Measurements from ENCODE around the gene BRD1.
"Not testable (repeated sequence)": the region's sequence is repeated elsewhere in the genome, so short reads cannot be mapped to it uniquely, and the experiment has no call there.

The BRD1 gene

DNA sequence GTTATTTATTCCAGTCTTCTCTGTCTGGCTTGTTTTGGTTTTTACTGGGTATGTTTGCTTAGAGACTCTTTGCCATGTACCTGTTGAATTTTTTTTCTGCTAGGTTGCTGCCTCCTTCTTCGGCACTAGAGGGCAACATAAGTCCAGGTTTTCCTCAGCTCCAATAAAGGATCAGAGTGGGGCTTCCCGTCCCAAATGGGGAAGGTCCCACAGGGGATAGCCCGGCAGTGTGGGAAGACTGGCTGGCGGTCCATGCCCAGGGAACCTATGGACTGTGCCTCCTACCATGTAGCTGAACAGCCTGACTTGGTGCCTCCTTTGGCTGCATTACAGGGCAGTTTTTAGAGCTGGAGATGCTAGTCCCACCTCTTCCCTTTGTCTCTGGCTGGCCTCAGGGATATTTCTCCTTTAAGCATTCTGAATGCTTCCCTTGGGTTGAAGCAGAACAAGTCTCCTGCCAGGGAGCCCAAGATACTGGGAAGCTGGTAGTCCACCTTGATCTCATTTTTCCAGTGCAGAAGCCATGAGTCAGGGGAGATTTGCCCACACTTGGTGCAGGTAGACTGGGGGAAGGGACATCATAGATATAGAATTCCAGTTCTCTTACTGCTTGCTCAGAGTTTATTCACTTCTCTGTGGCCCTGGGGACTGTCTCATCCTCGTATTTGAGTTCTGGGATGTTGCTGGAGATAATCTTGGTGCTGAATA, 60.2 kb downstream of the BRD1 start:
- no peak for DNase-seq

DNA sequence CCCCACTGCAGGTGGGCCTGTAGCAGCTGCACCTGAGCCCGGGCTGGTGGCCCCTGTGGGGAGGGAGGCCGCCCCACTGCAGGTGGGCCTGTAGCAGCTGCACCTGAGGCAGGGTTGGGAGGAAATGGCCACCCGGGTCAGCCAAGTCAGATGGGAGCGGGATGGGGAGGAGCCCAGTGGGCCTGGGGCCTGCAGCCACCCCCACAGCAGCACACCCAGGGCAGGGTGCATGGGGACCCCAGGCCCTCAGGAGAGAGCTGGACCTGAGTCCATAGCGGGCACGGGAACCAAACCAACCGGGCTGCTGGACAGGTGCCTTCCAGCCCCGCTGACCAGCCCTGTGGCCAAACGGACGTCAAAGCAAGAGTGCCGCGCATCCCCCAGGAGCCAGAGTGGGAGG, 61.7 kb downstream of the BRD1 start:
- no peak for DNase-seq

DNA sequence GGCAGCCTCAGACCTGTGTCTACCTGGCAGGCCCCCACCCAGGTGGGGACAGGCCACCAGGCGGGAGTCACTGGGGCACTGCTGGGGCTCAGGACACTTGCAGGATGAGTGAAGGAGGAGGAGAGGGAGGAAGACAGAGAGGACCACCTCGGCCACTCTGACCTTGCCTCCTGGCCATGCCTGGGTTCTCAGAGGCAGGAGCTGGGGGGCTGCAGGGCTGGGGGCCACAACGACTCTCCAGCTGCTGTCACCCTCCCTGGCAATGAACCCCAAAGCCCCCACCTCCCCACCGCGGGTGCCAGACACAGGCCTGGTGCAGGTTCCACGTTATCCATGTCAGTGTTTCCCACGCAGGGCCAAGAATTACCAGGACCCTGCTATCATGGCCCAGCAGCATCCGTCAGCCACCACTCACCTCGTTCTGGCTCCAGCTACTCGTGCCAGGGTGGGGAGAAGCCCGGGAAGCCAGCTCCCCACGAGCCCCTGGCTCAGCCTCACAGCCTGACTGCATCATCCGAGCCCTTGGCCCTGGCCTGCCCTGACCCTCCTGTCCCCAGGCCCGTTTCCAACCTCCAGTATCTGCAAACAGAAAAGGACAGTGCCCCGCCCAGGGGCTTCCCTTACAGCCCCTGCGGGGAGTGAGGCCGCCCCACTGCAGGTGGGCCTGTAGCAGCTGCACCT, 62.4 kb downstream of the BRD1 start:
- no peak for DNase-seq

DNA sequence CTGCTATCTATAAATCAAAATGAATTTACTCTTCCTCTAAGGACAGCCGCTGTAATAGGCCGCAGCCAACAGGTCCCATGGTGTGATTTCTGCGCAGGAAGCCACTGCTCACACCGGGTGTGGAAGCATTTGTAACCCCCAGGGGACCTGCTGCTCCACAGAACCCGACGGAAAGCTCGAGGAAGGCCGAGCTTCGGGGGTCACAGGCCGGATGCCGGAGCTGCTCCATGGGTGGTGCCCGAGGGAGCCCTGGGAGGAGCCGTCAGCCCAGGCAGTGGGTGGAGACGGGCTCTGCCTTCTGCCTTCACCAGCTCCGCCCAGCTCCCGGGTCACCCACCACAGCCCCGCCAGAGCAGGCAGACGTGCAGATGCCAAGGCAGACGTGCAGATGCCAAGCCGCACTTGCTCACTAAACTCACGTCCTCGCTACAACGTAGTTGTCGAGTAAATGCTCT, 63.5 kb downstream of the BRD1 start:
- DNase-seq = no peak

DNA sequence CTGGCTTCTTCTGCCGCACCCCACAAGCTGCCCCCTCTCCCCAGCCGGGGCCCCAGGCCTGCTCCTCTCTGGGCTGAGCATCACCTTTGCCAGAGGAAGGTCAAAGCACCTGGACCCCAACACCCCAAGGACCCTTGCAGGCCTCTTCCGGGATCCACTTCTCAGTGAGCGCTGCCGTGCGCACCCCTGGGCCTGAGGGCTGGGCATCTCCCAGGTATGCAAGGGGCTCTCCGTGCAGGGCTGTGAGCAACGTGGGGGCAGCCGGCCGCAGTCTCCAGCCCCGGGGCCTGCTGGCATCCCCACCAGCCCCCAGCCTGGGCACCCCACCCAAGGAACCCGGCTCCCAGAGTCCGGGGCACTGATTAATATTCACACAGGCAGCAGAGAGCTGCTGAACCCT, 64.0 kb downstream of the BRD1 start:
- no peak for DNase-seq

DNA sequence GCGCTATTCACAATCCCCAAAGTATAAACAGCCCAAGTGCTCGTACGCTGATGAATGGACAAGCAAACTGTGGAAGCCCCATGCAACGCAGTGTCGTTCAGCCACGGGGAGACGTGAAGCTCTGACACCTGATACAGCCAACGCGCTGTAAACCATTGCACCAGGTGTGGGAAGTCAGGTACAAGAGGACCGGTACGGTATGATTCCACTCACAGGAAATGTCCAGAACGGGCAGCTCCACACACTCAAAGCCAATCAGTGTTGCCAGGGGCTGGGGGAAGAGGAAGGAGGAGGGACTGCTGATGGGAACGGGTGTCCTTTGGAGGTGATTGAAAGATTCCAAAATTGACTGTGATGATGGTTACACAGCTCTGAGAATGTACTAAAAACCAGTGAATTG, 64.5 kb downstream of the BRD1 start:
- no peak for DNase-seq

DNA sequence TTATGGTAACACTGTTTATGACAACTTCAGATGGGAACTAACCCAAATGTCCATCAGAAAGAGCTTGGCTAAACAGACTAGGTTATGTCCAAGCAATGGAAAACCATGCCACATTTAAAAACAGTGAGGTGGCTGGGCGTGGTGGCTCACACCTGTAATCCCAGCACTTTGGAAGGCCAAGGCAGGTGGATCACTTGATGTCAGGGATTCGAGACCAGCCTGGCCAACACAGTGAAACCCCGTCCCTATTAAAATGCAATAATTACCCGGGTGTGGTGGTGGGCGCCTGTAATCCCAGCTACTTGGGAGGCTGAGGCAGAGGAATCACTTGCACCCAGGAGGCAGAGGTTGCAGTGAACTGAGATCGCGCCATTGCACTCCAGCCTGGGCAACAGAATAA, 65.1 kb downstream of the BRD1 start:
- not testable (repeated sequence) for DNase-seq

DNA sequence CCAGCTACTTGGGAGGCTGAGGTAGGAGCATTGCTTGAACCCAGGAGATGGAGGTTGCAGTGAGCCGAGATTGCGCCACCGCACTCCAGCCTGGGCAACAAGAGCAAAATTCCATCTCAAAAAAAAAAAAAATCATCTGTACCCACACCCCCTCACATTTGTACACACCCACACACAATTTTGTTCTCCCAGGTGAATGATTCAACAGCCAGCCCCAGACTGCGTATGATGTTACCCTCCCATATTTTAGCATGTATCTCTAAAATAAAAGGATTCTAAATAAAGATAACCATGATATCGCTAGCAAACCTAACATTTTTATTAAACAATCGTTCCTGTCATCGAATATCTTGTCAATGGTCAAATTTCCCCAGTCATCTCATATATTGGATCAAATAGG, 65.8 kb downstream of the BRD1 start:
- no peak for DNase-seq

DNA sequence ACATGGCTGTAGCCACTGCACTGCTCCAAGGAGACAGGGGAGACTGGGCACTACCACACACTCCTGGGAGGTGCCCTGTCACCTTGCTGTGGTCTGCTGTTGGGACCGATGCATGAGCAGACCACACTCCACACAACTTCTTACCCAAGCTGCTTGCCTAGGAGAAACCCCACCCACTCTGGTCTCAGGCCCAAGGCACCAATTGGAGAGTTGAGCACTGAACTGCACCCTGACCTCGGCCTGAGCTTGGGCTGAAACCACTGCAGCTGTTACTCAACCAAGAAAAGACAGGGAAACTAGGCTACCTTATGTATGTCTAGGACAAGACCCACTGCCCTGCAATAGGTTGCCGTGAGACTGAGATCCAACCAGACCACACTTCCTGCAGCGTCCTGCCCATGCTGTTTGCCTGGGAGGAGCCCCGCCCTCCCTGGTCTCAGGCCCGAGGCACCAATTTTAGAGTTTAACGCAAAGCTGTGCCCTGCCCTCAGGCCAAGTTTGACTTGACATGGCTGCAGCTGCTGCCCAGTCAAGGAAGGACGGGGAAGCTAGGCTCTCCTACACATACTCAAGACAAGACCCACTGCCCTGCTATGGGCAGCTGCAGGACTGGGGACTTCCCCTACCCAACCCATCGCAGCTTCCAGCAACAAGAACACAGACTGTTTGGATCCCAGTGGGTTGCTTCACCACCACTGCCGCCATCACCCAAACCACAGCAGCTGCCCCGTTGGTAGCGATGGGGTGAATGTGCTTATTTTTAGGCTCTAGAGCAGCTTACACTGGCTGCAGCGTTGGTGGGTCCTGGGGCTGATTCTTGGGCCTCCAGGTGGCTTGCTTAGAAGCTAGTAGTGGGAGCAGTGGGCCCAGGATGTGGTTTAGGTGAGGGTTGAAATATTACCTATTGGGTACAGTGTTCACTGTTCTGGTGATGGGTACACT, 66.8 kb downstream of the BRD1 start:
- DNase-seq = no peak

DNA sequence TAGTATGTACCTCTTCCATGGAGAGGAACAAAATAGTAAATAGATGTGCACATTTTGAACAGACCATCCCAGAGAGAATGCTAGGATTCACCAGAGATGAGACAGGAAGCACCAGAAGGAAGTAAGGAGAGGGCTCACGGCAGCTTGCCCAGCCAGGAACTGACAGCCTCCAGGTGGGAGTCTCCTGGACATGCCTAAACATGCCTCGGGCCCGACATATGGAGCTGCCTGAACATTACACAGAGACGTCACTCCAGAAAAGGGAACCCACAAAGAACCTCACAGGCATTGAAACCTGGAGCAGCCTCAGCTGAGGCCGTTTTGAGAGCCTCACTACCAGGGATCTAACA, 67.4 kb downstream of the BRD1 start:
- DNase-seq = peak; percentile 26

DNA sequence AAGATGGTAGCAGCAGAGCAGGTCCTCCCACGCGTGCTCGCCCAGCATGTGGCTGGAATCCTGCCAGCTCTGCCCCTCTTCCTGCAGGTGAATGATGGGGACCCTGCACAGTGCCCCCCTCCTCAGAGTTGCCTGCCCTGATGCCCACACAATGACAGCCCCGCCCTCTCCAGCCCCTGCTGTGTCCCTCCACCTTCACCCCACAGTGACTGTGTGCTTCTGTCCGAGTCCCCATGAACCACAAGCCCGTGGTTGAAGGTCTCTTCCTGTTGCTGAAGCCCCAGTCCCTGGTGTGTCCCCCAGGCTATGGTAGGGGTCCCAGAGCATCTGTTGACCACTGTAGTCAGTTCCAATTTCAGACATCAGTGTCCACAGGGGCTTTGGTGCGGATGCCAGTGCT, 71.0 kb downstream of the BRD1 start:
- DNase-seq = no peak

DNA sequence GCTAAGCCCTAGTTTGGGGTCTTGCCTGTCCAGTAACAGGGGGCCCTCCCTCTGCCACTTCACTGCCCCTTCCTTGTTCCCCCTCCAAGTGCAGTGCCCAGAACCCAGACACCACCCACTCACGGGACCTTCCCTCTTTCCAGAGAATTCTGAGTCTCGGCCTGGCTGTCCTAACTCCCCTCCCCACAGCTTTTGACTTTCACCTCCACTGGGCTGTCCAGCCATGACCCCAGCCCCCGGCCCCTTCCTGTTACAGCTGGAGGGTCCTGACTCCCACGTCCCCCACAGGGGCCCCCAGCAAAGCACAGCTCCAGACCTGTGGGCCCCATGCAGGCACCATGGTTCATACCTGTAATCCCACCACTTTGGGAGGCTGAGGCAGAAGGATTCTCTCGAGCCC, 71.5 kb downstream of the BRD1 start:
- no peak for DNase-seq

DNA sequence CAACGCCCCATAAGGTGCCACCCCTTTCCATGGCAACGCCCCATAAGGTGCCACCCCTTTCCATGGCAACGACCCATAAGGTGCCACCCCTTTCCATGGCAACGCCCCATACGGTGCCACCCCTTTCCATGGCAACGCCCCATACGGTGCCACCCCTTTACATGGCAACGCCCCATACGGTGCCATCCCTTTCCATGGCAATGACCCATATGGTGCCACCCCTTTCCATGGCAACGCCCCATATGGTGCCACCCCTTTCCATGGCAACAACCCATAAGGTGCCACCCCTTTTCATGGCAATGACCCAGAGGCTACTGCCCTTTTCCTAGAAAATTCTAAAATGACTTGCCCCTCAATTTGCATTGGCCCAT, 72.1 kb downstream of the BRD1 start:
- DNase-seq = no peak

DNA sequence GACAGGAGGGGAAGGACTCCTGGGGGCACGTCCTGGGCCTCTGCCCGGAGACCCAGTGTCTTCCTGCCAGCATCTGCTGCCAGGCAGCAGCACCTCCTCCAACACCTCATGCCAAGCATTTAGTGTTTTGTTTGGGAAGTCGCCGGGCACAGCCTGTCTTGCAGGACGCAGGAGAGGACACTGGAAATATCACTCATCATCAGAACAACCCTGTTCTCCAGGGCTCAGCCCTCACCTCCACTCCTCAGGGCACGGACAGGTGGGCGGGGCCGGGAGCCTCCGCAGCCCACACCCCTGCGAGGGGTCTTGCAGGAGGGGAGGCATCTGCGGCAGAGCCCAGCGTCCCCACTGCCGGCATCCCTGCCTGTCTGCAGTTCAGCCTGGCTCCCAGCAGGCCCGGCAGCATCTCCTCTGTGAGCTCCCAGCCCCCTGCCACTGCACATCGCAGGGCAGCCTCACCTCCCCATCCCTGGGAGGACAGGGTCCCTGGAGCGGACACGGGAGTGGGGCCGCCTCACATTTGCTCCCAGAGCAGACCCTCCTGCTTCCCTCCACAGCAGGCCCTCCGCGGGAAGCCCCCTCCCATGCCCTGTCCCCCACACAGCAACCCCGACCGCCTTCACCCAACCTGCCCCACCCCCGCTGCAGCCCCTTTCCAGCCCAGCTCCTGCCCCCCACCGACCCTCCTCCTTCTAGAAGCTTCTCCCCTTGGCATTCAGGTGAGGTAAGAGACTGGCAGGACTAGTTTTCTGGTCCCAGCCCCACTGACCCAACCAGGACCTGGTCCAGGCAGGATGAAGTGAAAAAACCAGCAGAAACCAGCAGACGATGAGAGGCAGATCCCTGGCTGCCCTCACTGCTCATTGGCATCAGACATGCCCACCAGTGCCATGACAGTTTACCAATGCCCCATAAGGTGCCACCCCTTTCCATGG, 72.7 kb downstream of the BRD1 start:
- DNase-seq = no peak

DNA sequence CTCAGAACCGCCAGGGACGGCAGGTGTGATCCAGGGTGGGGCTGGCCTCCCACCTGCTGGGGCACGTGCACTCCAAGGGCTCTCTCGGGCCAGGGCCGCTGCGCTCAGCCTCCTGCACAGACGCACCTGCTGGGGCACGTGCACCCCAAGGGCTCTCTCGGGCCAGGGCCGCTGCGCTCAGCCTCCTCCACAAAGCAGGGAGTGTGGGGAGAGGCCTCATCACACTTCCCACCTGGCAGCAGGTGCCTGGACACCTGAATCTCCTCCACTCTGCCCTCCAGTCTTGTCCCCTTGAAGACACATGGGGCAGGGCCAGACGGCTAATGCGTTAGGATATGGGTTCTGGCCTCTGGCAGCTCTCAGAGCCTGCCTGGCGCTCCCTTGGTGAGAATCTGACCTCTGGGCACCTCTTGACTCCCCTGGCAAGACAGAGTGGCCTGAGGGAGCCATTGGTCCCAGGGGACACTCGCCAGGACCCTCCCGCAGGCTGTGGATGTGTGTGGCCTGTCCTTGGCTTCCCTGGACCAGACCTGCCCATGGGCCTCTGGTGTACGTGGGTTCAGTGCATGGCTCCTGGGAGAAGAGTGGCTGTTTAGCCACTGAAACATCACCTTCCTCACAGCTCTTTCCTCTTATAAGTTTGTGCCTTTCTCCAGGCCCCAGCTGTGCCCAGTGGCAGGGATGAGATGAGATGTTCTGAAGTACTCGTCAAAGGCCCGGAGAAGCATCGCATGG, 73.5 kb downstream of the BRD1 start:
- DNase-seq = peak; percentile 75

DNA sequence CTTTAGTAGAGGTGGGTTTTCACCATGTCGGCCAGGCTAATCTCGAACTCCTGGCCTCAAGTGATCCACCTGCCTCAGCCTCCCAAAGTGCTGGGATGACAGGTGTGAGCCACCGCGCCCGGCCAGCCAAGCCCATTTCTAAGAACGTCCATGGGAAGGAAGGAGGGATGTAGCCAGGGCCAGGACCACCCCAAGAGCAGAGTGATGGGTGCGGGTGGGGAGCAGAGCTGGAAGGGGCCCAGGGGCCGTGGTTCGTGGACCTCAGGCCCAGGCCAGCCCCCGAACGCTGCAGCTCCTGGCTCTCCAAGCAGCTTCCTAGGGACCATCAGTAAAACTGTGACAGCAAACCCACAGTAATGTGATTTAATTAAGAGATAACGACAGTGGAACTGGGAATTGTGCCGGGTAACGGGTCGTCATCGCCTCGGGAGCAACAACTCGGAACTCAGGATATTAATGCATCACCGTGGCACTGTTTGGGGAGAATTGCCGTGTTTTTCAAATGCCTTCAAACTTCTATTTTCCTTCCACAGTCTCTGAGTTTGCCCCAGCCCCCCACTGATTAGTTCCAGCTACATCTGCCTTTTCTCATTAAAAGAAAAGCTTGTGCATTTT, 74.3 kb downstream of the BRD1 start:
- no peak for DNase-seq

DNA sequence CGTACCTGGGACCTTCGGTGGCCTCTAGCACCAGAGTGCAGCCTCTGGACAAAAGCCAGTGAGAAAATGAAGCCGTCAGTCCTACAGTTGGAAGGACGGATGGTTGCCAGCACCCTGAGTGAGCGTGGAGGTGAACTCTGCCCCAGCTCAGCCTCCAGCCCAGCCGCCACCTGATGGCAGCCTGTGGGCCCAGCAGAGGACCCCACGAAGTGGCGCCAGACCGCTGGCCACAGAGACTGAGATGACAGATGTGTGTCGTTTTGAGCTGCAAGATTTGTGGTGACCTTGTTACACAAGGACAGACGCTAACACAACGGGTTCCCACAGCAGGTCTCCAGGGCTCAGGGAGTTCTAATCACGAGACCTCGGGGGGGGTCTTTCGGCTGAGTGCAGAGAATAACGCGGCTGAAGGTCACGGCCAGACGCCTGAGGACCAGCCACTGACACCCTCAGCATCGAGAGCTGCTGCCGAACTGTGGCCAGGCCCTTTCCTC, 75.0 kb downstream of the BRD1 start:
- DNase-seq = no peak

DNA sequence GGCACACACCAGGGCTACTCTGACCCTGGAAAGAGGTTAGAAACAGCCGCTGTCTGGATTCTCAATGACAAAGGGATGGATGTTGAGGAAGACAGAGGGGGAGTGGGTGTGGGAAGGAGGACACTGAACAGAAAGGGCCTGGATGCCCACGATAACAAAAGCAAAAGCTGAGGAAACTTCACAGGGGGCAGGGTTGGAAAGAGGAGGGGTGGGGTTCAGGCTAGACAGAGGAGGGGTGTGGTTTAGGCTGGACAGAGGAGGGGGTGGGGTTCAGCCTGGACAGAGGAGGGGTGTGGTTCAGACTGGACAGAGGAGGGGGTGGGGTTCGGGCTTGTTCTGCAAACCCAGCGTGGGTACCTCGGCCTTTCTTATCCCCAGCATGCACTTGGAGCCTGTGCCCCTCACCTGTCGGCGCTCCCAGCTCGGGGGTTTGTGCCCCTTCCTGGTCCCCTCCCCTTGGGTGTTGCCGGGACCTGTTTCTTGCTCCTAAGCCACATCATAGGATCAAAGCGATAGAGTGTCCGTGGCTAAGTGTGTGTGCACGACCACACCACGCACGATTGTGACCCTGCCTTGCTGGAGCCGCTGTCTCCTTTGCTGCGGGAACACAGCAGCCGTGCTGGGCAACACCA, 75.6 kb downstream of the BRD1 start:
- DNase-seq = no peak

DNA sequence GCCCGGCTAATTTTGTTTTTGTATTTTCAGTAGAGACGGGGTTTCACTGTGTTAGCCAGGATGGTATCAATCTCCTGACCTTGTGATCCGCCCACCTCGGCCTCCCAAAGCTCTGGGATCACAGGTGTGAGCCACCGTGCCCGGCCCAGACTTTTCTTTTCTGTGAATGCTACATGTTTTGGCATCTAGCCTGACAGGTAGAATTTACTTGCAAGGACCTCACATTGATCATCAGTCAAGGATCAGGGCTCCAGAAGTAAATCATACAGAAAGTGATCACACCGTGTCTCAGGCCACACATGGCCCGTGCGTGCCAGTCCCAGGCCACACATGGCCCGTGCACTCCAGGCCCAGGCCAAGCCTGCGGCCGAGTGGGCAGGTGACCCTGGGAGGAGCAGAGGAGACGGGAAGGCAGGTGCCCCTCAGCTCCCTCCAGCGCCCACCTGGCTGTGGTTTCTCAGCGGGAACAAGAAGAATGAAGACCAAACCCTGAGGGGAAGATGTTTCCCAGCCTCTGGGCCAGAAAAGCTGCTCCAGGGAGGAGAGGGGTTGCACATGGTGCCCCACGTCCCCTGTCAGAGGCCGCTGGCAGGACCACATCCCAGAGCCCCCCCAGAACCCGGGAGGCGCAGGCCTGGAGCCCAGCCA, 76.2 kb downstream of the BRD1 start:
- no peak for DNase-seq

DNA sequence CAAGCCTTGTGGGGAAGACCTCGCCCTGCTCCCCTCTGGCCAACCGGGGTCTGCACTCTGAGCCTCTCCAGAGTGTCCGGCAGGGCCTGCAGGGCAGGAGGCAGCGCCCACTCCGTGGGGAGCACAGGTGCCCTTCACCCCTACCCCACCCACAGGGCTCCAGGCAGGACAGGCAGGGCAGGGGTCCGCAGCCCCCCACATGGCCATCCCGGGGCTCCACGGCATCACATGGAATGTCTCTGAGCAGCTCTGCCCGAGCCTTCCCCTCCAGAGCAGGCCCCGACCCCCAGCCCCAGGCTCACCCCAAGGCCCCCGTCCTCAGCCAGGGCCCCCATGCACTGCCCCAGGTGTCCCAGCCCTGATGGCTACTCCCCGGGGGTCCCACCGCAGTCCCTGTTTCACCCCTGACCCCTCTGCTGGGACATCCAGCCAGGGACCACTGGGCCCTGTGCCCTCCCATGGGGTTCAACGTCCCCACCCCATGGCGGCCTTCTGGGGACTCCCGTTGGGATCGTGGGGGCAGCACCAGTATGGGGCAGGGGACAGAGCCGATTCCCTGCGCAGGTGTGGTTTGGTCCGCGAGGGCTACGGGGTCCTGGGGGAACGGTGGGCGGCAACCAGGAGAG, 77.7 kb downstream of the BRD1 start:
- DNase-seq = no peak

Data from COR-L47 (cell line).